NB4 (cell line): Measurements from ENCODE around the gene UBXN11.

Source experiments
- CTCF ChIP-seq: IDR thresholded peaks from one replicate; pipeline ENCODE4 v1.5.1; 2012; ENCODE audit warnings: low read depth, low read length
- MAX ChIP-seq: IDR thresholded peaks from 2 replicates; pipeline ENCODE4 v1.6.1; 2011; ENCODE audit warnings: low read depth, low read length
- MYC ChIP-seq: IDR thresholded peaks from 2 replicates; pipeline ENCODE4 v1.6.1; 2011; ENCODE audit warnings: low read depth, low read length
- POLR2A ChIP-seq: IDR thresholded peaks from 2 replicates; pipeline ENCODE4 v1.6.1; 2011; ENCODE audit warnings: mild to moderate bottlenecking; ENCODE audit not compliant: insufficient read length; ENCODE audit errors: extremely low read depth

- TF ChIP-seq CTCF (no peak), MYC (no peak), MAX (no peak), POLR2A (no peak)
Observed at GRCh38 chr1:26302733-26303405, 3.6 kb downstream of the UBXN11 start.
